ENCODE measurements around the gene FUT1. TPM values are rescaled to one million over a fixed set of nuclear protein-coding genes. Genes with fewer than 3 reads are reported as not detected.

The FUT1 gene
- total and polyA plus RNA-seq, 9 of the 15 experiments (the other 6 are each of a cell fraction or from before 2014, with no cell fraction given), result 2.3 to 18.5 (median 8.8) TPM

DNA sequence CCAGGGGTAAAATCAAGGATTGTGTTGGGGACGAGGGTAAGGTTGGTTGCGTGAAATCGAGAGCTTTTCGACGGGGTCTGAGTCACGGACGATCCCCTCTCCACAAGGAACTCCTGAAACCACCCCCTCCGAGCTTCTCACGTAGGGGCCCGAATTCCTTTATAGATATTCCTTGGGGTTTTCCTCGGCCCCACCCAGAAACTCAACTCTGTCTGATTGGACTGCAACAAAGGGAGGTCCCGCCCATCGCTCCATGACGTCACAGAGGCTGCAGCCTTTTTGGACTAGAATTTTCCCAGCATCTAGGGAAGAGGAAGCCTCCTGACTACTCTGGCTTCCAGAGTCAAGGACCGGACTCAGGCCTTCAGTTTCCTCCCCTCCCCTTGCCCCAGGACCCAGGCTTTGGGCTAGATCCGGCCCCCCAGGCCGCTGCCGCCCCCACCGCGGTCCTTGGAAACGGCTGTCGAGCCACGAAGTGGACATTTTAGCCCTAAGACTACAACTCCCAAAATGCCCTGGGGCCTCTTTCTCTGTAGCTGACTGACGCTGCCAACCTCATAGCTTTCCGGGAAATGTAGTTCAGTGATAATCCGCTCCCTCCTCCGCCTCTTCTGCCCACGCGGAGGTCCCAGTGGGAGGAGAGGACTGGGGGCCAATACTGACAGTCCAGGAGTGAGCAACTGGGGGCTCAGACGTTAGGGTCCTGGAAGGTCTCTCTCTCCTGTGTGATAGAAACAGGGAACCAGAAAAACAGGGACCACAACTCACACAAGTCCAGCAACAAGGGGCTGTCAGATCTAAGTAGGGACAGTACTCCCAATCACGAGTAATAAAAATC lies 5.5 kb downstream of the FUT1 start, which contains the start of gene IZUMO1:
TSS of gene IZUMO1 (minus strand) at position 172 of the 838 bp plus-strand sequence. CDS start 1,050 bp downstream, outside the sequence.
- peak within 1 kb of the TSS; percentile 51 for H3K4me3 ChIP-seq
- POLR2A ChIA-PET, result interaction anchor here (0.6 to 1.7 kb wide), 14 partner anchors 8 to 495 kb away, joined by 3 to 10 read pairs (median 4); partner anchors contain the start of genes FGF21, RPL18 and SPHK2
- H3K36me3 ChIP-seq (ENCODE audit: control insufficient read depth, insufficient read depth, low read length), result peaks cover 22% of the 10 kb centered on the region; the same call in 1 of the 3 replicates
- 22% methylated on average over 29 of the region's 31 CpGs for WGBS (ENCODE audit: insufficient coverage, low coverage, missing lambda C conversion rate)
- FAIRE-seq, result peak; percentile 92
- in situ Hi-C loops (cut with MboI), result no loop called here
- intact Hi-C loops (cut with micrococcal nuclease), result no loop called here
- H3K27ac ChIP-seq (ENCODE audit: extremely low read depth, low read depth, low read length), result peak within 1 kb of the TSS; percentile 76
- BruUV-seq (replicated peaks), result no TSS peak
- peak; percentile 75 to 94 (median 82) for DNase-seq (ENCODE audit: extremely low read depth in 1 of 4, low spot score in 3 of 4)
- no peaks in the 10 kb centered on the region for H3K9me1 ChIP-seq (ENCODE audit: control insufficient read depth, insufficient read depth, low read length)
- H3K4me1 ChIP-seq (replicated peaks in 1 of 2; ENCODE audit: control insufficient read depth in 2 of 2, insufficient read depth in 2 of 2, low read length in 2 of 2), result peaks cover 30 to 45% of the 10 kb centered on the region in 2 experiments
- H3K4me2 ChIP-seq (ENCODE audit: insufficient read depth, low read length), result peak within 1 kb of the TSS; percentile 93
- CTCF ChIA-PET (ENCODE audit: low intra/inter-chr PET ratio), result no interaction called here
- no peaks in the 10 kb centered on the region for H4K20me1 ChIP-seq (replicated peaks; ENCODE audit: control insufficient read depth, insufficient read depth, low read length)
- H2AFZ ChIP-seq (ENCODE audit: low read depth, low read length), result peak within 1 kb of the TSS; percentile 94
- H3K9ac ChIP-seq (ENCODE audit: insufficient read depth in 1 of 2, low read depth in 2 of 2, low read length in 2 of 2), result peak within 1 kb of the TSS; percentile 60 to 82
- H3K79me2 ChIP-seq (ENCODE audit: control insufficient read depth, insufficient read depth, low read length), result peaks cover 27% of the 10 kb centered on the region
- H3K9me3 ChIP-seq (replicated peaks; ENCODE audit: control insufficient read depth, insufficient read depth, low read depth, low read length), result no peaks in the 10 kb centered on the region
- H3K27me3 ChIP-seq (ENCODE audit: control insufficient read depth in 2 of 2, insufficient read depth in 2 of 2, low read length in 2 of 2), result no peaks in the 10 kb centered on the region
- ATAC-seq, result peak; percentile 89
- peak; percentile 51 for TF ChIP-seq POU5F1 (IDR thresholded peaks at IDR 0.05; ENCODE audit: borderline replicate concordance, low read depth, low read length, partially characterized antibody)
- no peak for TF ChIP-seq SIN3A (IDR thresholded peaks at IDR 0.05; ENCODE audit: borderline replicate concordance in 2 of 2, control insufficient read depth in 1 of 2, low read depth in 2 of 2, low read length in 2 of 2)
- no peak for TF ChIP-seq BCOR (IDR thresholded peaks at IDR 0.05)
- TF ChIP-seq CREBBP (IDR thresholded peaks at IDR 0.05; ENCODE audit: low read depth, low read length), result no peak
- TF ChIP-seq ZFP36 (IDR thresholded peaks at IDR 0.05; ENCODE audit: low read depth, low read length, partially characterized antibody), result no peak
- TF ChIP-seq, protein P1, sequence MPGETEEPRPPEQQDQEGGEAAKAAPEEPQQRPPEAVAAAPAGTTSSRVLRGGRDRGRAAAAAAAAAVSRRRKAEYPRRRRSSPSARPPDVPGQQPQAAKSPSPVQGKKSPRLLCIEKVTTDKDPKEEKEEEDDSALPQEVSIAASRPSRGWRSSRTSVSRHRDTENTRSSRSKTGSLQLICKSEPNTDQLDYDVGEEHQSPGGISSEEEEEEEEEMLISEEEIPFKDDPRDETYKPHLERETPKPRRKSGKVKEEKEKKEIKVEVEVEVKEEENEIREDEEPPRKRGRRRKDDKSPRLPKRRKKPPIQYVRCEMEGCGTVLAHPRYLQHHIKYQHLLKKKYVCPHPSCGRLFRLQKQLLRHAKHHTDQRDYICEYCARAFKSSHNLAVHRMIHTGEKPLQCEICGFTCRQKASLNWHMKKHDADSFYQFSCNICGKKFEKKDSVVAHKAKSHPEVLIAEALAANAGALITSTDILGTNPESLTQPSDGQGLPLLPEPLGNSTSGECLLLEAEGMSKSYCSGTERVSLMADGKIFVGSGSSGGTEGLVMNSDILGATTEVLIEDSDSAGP (CRISPR knock-in tag; IDR thresholded peaks at IDR 0.05), result no peak
- no peak; the same call in 1 of the 2 replicates for TF ChIP-seq MTA1 (IDR thresholded peaks at IDR 0.05; ENCODE audit: borderline replicate concordance)
- TF ChIP-seq, protein P2, sequence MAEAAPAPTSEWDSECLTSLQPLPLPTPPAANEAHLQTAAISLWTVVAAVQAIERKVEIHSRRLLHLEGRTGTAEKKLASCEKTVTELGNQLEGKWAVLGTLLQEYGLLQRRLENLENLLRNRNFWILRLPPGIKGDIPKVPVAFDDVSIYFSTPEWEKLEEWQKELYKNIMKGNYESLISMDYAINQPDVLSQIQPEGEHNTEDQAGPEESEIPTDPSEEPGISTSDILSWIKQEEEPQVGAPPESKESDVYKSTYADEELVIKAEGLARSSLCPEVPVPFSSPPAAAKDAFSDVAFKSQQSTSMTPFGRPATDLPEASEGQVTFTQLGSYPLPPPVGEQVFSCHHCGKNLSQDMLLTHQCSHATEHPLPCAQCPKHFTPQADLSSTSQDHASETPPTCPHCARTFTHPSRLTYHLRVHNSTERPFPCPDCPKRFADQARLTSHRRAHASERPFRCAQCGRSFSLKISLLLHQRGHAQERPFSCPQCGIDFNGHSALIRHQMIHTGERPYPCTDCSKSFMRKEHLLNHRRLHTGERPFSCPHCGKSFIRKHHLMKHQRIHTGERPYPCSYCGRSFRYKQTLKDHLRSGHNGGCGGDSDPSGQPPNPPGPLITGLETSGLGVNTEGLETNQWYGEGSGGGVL (CRISPR knock-in tag; IDR thresholded peaks at IDR 0.05), result no peak
- TF ChIP-seq SMC3 (conservative IDR thresholded peaks at IDR 0.05; ENCODE audit: insufficient read depth, low read depth, low read length), result no peak
- TF ChIP-seq, protein P3, sequence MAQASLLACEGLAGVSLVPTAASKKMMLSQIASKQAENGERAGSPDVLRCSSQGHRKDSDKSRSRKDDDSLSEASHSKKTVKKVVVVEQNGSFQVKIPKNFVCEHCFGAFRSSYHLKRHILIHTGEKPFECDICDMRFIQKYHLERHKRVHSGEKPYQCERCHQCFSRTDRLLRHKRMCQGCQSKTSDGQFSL (CRISPR knock-in tag; IDR thresholded peaks at IDR 0.05), result no peak
- TF ChIP-seq, protein P3 (tag; IDR thresholded peaks at IDR 0.05), result no peak
- TF ChIP-seq ZNF785 (CRISPR knock-in tag; IDR thresholded peaks at IDR 0.05), result no peak
- no peak for TF ChIP-seq ZNF3 (CRISPR knock-in tag; IDR thresholded peaks at IDR 0.05)
- no peak for TF ChIP-seq CHAMP1 (IDR thresholded peaks at IDR 0.05)

Measured in K562 (cell line).